ENCODE data around the gene BHLHA15. TPM values are rescaled to one million over a fixed set of nuclear protein-coding genes. Genes with fewer than 3 reads are reported as not detected.

Gene BHLHA15
- total and polyA plus RNA-seq, 9 of the 15 experiments (the other 6 are each of a cell fraction or from before 2014, with no cell fraction given), result 0.22 to 2.0 (median 1.1) TPM; not detected in 4

DNA sequence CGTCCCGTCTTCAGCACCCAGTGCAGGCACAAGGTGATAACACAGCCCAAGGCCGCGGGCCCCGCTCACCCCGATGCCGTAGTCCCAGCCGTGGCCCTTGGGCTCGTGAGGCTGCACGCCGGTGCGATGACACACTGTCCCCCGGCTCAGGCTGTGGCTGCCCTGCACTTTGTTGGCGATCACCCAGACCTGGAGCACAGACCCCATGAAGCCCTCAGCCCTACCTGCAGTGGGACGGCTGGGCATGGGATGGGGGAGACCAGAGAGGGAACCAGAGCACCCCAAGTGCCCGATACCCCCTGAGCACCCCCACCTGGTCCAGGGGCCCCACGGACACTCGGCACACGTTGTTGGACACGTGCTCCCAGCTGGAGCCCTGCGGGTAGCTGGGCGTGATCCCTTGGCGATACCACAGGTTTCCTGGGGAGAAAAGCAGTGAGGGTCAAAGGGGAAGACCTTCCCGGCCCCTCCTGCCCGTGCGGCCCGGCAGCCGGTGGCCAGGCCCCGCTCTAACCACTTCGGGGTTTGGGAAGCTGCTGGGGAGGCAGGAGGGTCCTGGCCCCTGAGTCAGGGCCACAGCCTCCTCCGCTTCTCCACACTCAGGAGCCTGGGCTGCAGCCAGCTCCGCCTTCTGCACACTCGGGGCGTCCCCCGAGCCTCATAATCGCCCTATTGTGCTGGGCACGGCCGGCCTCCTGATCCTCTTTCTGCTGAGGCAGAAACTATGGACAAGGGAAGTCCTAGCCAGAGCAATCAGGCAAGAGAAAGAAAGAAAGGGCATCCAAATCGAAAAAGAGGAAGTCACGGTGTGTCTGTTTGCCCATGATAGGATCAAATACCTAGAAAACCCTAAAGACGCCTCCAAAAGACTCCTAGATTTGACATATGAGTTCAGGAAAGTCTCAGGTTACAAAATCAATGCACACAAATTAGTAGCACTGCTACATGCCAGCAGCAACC, 6.7 kb downstream of the BHLHA15 start (continued):
- TF ChIP-seq, protein P1, sequence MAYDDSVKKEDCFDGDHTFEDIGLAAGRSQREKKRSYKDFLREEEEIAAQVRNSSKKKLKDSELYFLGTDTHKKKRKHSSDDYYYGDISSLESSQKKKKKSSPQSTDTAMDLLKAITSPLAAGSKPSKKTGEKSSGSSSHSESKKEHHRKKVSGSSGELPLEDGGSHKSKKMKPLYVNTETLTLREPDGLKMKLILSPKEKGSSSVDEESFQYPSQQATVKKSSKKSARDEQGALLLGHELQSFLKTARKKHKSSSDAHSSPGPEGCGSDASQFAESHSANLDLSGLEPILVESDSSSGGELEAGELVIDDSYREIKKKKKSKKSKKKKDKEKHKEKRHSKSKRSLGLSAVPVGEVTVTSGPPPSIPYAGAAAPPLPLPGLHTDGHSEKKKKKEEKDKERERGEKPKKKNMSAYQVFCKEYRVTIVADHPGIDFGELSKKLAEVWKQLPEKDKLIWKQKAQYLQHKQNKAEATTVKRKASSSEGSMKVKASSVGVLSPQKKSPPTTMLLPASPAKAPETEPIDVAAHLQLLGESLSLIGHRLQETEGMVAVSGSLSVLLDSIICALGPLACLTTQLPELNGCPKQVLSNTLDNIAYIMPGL (CRISPR knock-in tag; IDR thresholded peaks at IDR 0.05), result no peak
- no peak for TF ChIP-seq NFYB (IDR thresholded peaks at IDR 0.05; ENCODE audit: extremely low read depth, insufficient read length)
- TF ChIP-seq SAFB (IDR thresholded peaks at IDR 0.05; ENCODE audit: borderline replicate concordance, low read depth, low read length), result no peak
- no peak for TF ChIP-seq SETDB1 (IDR thresholded peaks at IDR 0.05; ENCODE audit: low read length)
- no peak for TF ChIP-seq CBFB (CRISPR knock-in tag; IDR thresholded peaks at IDR 0.05)
- no peak for TF ChIP-seq HNRNPUL1 (IDR thresholded peaks at IDR 0.05; ENCODE audit: low read length)
- no peak for TF ChIP-seq ZNF444 (CRISPR knock-in tag; IDR thresholded peaks at IDR 0.05)
- TF ChIP-seq MED1 (CRISPR knock-in tag; IDR thresholded peaks at IDR 0.05; ENCODE audit: borderline replicate concordance), result no peak
- TF ChIP-seq LARP7 (IDR thresholded peaks at IDR 0.05), result no peak
- no peak for TF ChIP-seq CHD4 (IDR thresholded peaks at IDR 0.05; ENCODE audit: insufficient read depth, insufficient replicate concordance, low read depth, low read length, poor library complexity, severe bottlenecking)
- TF ChIP-seq, protein P2, sequence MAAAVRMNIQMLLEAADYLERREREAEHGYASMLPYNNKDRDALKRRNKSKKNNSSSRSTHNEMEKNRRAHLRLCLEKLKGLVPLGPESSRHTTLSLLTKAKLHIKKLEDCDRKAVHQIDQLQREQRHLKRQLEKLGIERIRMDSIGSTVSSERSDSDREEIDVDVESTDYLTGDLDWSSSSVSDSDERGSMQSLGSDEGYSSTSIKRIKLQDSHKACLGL (CRISPR knock-in tag; IDR thresholded peaks at IDR 0.05; ENCODE audit: borderline replicate concordance, poor library complexity, severe bottlenecking), result no peak
- no peak for TF ChIP-seq RBM22 (IDR thresholded peaks at IDR 0.05; ENCODE audit: low read depth, low read length, poor library complexity, severe bottlenecking)
- TF ChIP-seq, protein P3, sequence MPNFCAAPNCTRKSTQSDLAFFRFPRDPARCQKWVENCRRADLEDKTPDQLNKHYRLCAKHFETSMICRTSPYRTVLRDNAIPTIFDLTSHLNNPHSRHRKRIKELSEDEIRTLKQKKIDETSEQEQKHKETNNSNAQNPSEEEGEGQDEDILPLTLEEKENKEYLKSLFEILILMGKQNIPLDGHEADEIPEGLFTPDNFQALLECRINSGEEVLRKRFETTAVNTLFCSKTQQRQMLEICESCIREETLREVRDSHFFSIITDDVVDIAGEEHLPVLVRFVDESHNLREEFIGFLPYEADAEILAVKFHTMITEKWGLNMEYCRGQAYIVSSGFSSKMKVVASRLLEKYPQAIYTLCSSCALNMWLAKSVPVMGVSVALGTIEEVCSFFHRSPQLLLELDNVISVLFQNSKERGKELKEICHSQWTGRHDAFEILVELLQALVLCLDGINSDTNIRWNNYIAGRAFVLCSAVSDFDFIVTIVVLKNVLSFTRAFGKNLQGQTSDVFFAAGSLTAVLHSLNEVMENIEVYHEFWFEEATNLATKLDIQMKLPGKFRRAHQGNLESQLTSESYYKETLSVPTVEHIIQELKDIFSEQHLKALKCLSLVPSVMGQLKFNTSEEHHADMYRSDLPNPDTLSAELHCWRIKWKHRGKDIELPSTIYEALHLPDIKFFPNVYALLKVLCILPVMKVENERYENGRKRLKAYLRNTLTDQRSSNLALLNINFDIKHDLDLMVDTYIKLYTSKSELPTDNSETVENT (CRISPR knock-in tag; IDR thresholded peaks at IDR 0.05), result no peak
- TF ChIP-seq ZC3H4 (CRISPR knock-in tag; IDR thresholded peaks at IDR 0.05; ENCODE audit: borderline replicate concordance), result no peak
- no peak for TF ChIP-seq CEBPB (tag; IDR thresholded peaks at IDR 0.05)
- TF ChIP-seq, protein P4, sequence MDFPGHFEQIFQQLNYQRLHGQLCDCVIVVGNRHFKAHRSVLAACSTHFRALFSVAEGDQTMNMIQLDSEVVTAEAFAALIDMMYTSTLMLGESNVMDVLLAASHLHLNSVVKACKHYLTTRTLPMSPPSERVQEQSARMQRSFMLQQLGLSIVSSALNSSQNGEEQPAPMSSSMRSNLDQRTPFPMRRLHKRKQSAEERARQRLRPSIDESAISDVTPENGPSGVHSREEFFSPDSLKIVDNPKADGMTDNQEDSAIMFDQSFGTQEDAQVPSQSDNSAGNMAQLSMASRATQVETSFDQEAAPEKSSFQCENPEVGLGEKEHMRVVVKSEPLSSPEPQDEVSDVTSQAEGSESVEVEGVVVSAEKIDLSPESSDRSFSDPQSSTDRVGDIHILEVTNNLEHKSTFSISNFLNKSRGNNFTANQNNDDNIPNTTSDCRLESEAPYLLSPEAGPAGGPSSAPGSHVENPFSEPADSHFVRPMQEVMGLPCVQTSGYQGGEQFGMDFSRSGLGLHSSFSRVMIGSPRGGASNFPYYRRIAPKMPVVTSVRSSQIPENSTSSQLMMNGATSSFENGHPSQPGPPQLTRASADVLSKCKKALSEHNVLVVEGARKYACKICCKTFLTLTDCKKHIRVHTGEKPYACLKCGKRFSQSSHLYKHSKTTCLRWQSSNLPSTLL (IDR thresholded peaks at IDR 0.05), result no peak
- no peak for TF ChIP-seq CHD1 (IDR thresholded peaks at IDR 0.05; ENCODE audit: low read length)
- TF ChIP-seq POU5F1 (IDR thresholded peaks at IDR 0.05; ENCODE audit: borderline replicate concordance, low read depth, low read length, partially characterized antibody), result no peak
- TF ChIP-seq FOXA1 (IDR thresholded peaks at IDR 0.05; ENCODE audit: borderline replicate concordance), result no peak
- no peak for TF ChIP-seq ZKSCAN8 (CRISPR knock-in tag; IDR thresholded peaks at IDR 0.05)

Measured in K562 (cell line).